GM23248 (cell line): ENCODE results near the gene ZC3H4. TPM values are rescaled to one million over a fixed set of nuclear protein-coding genes. Genes with fewer than 3 reads are reported as not detected.
A peak's percentile ranks its signal among the peaks of the same experiment; 100 is the strongest.
"Not testable (repeated sequence)": the region's sequence is repeated elsewhere in the genome, so short reads cannot be mapped to it uniquely, and the experiment has no call there.

Source experiments
- DNase-seq: peaks from one replicate; pipeline ENCODE4 v3.0.0-alpha.2; 2015
- H2AFZ ChIP-seq: fragments of 200-600 bp; sonication (generic); 2 replicates; pipeline ENCODE4 v1.6.1; 2016; ENCODE audit warnings: antibody characterized with exemption
- H3F3A ChIP-seq: fragments of 200-600 bp; sonication (generic); 2 replicates; pipeline ENCODE4 v1.6.1; 2016; ENCODE audit warnings: mild to moderate bottlenecking, antibody characterized with exemption, mixed run types; ENCODE audit not compliant: insufficient read depth
- H3K27ac ChIP-seq: fragments of 200-600 bp; sonication (generic); 2 replicates; pipeline ENCODE4 v1.5.1; 2016; ENCODE audit warnings: mild to moderate bottlenecking
- H3K27me3 ChIP-seq: fragments of 200-600 bp; sonication (generic); replicated peaks from 2 replicates; pipeline ENCODE4 v1.6.1; 2016; ENCODE audit warnings: mild to moderate bottlenecking; ENCODE audit not compliant: insufficient read depth
- H3K36me3 ChIP-seq: fragments of 200-600 bp; sonication (generic); 2 replicates; pipeline ENCODE4 v1.6.1; 2016; ENCODE audit warnings: low read depth, mild to moderate bottlenecking
- H3K4me1 ChIP-seq: fragments of 200-600 bp; sonication (generic); 2 replicates; pipeline ENCODE4 v1.6.1; 2016; ENCODE audit warnings: mild to moderate bottlenecking; ENCODE audit not compliant: insufficient read depth
- H3K4me2 ChIP-seq: fragments of 200-600 bp; sonication (generic); one replicate; pipeline ENCODE4 v1.6.1; 2016; ENCODE audit warnings: mild to moderate bottlenecking; ENCODE audit not compliant: unreplicated experiment
- H3K4me3 ChIP-seq: fragments of 200-600 bp; sonication (generic); 2 replicates; pipeline ENCODE4 v1.5.1; 2016; ENCODE audit warnings: mild to moderate bottlenecking
- H3K79me2 ChIP-seq: fragments of 200-600 bp; sonication (generic); 2 replicates; pipeline ENCODE4 v1.6.1; 2016; ENCODE audit warnings: mild to moderate bottlenecking; ENCODE audit not compliant: insufficient read depth
- H3K9ac ChIP-seq: fragments of 200-600 bp; sonication (generic); 2 replicates; pipeline ENCODE4 v1.6.1; 2016; ENCODE audit warnings: mild to moderate bottlenecking
- H3K9me2 ChIP-seq: fragments of 200-600 bp; sonication (generic); 2 replicates; pipeline ENCODE4 v1.6.1; 2016; ENCODE audit warnings: mixed run types, mild to moderate bottlenecking, moderate library complexity; ENCODE audit not compliant: insufficient read depth
- H3K9me3 ChIP-seq: fragments of 200-600 bp; sonication (generic); one replicate; pipeline ENCODE4 v1.6.1; 2017; ENCODE audit warnings: low read depth
- H4K20me1 ChIP-seq: fragments of 200-600 bp; sonication (generic); 2 replicates; pipeline ENCODE4 v1.6.0; 2016; ENCODE audit not compliant: insufficient read depth
- EZH2 ChIP-seq: fragments of 200-600 bp; sonication (generic); IDR thresholded peaks from 2 replicates; pipeline ENCODE4 v1.6.1; 2018; ENCODE audit warnings: antibody characterized with exemption, mild to moderate bottlenecking; ENCODE audit not compliant: insufficient read depth, poor library complexity, severe bottlenecking
- EZH2phosphoT487 ChIP-seq: fragments of 200-600 bp; sonication (generic); IDR thresholded peaks from 2 replicates; pipeline ENCODE4 v1.6.1; 2018; ENCODE audit warnings: antibody characterized with exemption, moderate library complexity, mild to moderate bottlenecking, low read depth; ENCODE audit not compliant: insufficient read depth
- WGBS, 2 experiments: methylation state at CpG; one replicate each; pipeline ENCODE4 v1.1.6; 2015 to 2017; ENCODE audit warnings: low lambda C conversion rate in 2 of 2, low coverage in 1 of 2; ENCODE audit errors: missing lambda C conversion rate in 2 of 2; 5-methylcytosine and 5-hydroxymethylcytosine counted together
- in situ Hi-C: fragments of 300-500 bp; cut with MboI; formaldehyde crosslinking; loops from 2 replicates; pipeline ENCODE4 v1.15.0; 2020
- polyA plus RNA-seq: library from polyadenylated mRNA; unstranded; fragments of >200 nt; fragmentation: Nextera tagmentation; extraction: Ambion mirVana; gene quantifications from 2 replicates; pipeline ENCODE4 v1.2.1, GENCODE V29; 2016
- total RNA-seq: library from RNA; depleted of rRNA; stranded (reverse); fragments of >200 nt; shearing (Covaris generic); gene quantifications from 2 replicates; pipeline ENCODE4 v1.2.3, GENCODE V29; 2014

The ZC3H4 gene
- total and polyA plus RNA-seq, 2 experiments from 2014 or later, result 6.0 to 9.9 TPM

- H3K27me3 ChIP-seq, result no peaks in the 10 kb centered on the region
- no peak for DNase-seq
- H3K27ac ChIP-seq, result no peak overlapping the region
- in situ Hi-C loops, result no loop called here
- H3K4me3 ChIP-seq, result no peak overlapping the region
- TF ChIP-seq EZH2 (no peak), EZH2phosphoT487 (no peak)
- 71 to 77% methylated on average over 9 of the region's 9 CpGs for WGBS, 2 experiments
- H3K4me1 ChIP-seq, result peaks cover 52% of the 10 kb centered on the region
- H2AFZ ChIP-seq, result no peak overlapping the region
- H3K4me2 ChIP-seq, result no peak overlapping the region
- peaks cover 82% of the 10 kb centered on the region for H3K79me2 ChIP-seq
- H3F3A ChIP-seq, result peaks cover 55% of the 10 kb centered on the region
- H3K9ac ChIP-seq, result no peak overlapping the region
- no peaks in the 10 kb centered on the region for H4K20me1 ChIP-seq
- H3K36me3 ChIP-seq, result no peaks in the 10 kb centered on the region
- no peaks in the 10 kb centered on the region for H3K9me3 ChIP-seq
- no peaks in the 10 kb centered on the region for H3K9me2 ChIP-seq
Measured at GRCh38 chr19:47104680-47105079, 8.9 kb downstream of the ZC3H4 start.

GRCh38 chr19:47102346-47103060, 11.1 kb downstream of the ZC3H4 start:
- H3K27me3 ChIP-seq, result no peaks in the 10 kb centered on the region
- TF ChIP-seq EZH2 (no peak), EZH2phosphoT487 (no peak)
- H3K27ac ChIP-seq, result peak overlapping the region; percentile 7; the same call in 1 of the 2 replicates
- peaks cover 39% of the 10 kb centered on the region for H3K4me1 ChIP-seq
- H4K20me1 ChIP-seq, result no peaks in the 10 kb centered on the region
- H3K79me2 ChIP-seq, result peaks cover 89% of the 10 kb centered on the region
- H3K9ac ChIP-seq, result peak overlapping the region; percentile 19; the same call in 1 of the 2 replicates
- DNase-seq, result peak; percentile 27
- WGBS, 2 experiments, result 41 to 42% methylated on average over 9 of the region's 9 CpGs
- peak overlapping the region; percentile 22 for H3K4me2 ChIP-seq
- H3F3A ChIP-seq, result peaks cover 33% of the 10 kb centered on the region
- no peak overlapping the region for H3K4me3 ChIP-seq
- no peaks in the 10 kb centered on the region for H3K9me2 ChIP-seq
- in situ Hi-C loops, result no loop called here
- H2AFZ ChIP-seq, result no peak overlapping the region
- H3K9me3 ChIP-seq, result no peaks in the 10 kb centered on the region
- H3K36me3 ChIP-seq, result no peaks in the 10 kb centered on the region

GRCh38 chr19:47101116-47101515, 12.5 kb downstream of the ZC3H4 start:
- H3F3A ChIP-seq, result peaks cover 19% of the 10 kb centered on the region
- H3K9me2 ChIP-seq, H3K9ac ChIP-seq, H3K36me3 ChIP-seq, DNase-seq, in situ Hi-C loops, H3K4me3 ChIP-seq, H3K9me3 ChIP-seq, H4K20me1 ChIP-seq, H2AFZ ChIP-seq, H3K4me2 ChIP-seq, H3K27me3 ChIP-seq, H3K27ac ChIP-seq: not testable (repeated sequence)
- 84% methylated on average over 4 of the region's 4 CpGs for WGBS, 2 experiments
- peaks cover 26% of the 10 kb centered on the region for H3K4me1 ChIP-seq
- peaks cover 100% of the 10 kb centered on the region for H3K79me2 ChIP-seq

GRCh38 chr19:47100290-47100689, 13.3 kb downstream of the ZC3H4 start:
- Histone ChIP-seq H3K27ac (no peak overlapping the region), H3K4me1 (peaks cover 24% of the 10 kb centered on the region), H3K79me2 (peaks cover 100% of the 10 kb centered on the region), H2AFZ (no peak overlapping the region), H3K4me2 (no peak overlapping the region), H3F3A (peaks cover 11% of the 10 kb centered on the region), H3K9ac (no peak overlapping the region), H3K9me2 (no peaks in the 10 kb centered on the region), H3K4me3 (no peak overlapping the region), H3K9me3 (no peaks in the 10 kb centered on the region), H4K20me1 (no peaks in the 10 kb centered on the region), H3K36me3 (no peaks in the 10 kb centered on the region), H3K27me3 (no peaks in the 10 kb centered on the region)
- WGBS, 2 experiments, result 97 to 98% methylated on average over 5 of the region's 5 CpGs
- DNase-seq, result no peak
- TF ChIP-seq EZH2 (no peak), EZH2phosphoT487 (no peak)
- in situ Hi-C loops, result no loop called here
